Skeletal muscle cell (primary cell): ENCODE measurements around the gene CYB561D2.

Experiments
- DNase-seq: peaks from one replicate; pipeline ENCODE4 v3.0.0-alpha.2; 2010; ENCODE audit warnings: low read depth
- H3K4me3 ChIP-seq: 2 replicates; pipeline ENCODE4 v1.5.1; 2011; ENCODE audit warnings: low read depth, mild to moderate bottlenecking, control low read depth, low read length, moderate library complexity

Gene CYB561D2

DNA sequence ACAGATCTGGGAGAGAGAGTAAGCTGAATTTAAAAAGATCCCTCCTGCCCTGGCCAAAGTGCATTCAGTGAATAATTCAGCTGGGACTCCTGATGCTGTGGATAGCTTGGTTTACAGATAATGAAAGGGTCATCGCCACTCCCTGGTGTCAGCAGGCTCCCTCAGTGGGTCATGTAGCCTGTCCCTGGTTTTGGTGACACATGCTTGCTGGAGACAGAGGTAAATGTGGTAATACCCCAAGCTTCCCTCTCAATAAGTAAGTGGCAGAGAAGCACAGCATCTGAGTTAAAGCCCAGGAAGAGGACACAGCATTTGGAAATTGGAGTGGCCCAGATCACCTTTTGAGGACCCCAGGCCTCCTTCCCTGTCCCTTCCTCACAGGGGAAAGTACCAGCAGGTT lies 6.8 kb downstream of the CYB561D2 start:
- peak overlapping the region; percentile 91 for H3K4me3 ChIP-seq
- DNase-seq = no peak

DNA sequence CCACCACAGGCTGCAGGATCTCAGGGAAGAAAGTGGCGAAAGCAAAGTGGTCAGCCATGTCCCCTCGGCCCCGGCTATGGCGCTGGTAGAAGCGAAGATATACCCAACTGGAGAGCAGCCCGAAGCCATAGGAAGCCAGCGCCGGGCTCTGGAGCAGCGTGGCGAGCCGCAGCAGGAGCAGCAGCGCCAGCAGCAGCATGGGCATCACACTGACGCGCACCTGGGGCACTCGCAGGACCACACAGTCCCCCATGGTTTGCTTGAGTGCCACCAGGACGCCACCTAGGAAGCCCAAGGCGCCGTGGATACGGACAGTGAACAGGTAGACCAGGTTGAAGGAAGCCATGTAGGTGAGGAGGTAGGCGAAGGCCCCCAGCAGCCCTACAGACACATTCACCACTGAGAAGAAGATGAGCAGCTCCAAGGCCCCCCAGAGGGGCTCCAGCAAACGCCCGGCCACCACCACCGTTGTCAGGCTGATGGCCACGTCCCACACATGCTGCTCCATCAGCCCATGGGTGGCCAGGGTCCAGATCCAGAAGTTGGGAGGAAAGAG lies 7.8 kb downstream of the CYB561D2 start:
- no peak for DNase-seq
- peak overlapping the region; percentile 91 for H3K4me3 ChIP-seq

DNA sequence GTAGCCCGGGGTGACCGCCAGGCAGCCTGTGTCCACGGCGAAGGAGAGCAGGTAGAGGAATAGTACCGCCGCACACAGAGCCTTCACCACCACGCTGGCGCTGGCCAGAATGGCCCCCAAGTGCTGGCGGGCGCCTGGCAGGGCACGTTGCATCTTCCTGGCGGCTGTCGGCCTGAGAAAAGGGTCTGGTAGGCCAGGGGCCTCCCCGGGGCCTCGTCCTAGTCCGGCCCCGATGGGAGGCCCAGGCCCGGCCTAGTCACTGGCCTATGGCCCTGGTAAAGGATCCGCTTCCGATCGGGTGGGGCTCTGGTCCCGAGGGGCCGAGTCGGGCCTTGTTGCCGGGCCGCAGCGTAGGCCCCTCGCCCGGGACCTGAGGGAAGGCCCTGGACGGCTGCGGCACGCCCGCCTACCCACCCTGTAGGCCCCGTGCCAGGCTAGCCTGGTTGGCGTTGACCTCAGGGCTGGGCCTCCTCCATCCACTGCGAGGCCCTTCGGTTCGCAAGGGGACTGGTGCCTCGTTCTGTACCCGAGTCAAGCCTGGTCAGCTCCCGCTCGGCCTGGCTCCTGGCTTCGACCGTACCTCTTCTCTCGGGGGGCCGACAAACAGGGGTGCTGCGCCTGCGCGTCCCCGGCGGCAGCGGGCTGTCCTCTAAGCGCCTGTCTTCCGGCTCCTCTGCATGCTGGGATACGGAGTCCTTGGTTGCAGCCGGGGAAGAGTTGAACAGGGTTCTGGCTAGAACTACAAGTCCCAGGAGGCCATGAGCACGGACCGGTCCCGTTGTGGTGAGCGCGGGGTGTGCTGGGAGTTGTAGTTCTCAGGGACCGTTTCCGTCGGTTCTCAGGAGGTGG lies 8.5 kb downstream of the CYB561D2 start, which contains the start of gene TMEM115:
TMEM115 (minus strand) TSS at position 611 of the 849 bp plus-strand sequence; CDS start at position 153, 458 bp downstream.
- DNase-seq = peak; percentile 97
- H3K4me3 ChIP-seq = peak within 1 kb of the TSS; percentile 91

DNA sequence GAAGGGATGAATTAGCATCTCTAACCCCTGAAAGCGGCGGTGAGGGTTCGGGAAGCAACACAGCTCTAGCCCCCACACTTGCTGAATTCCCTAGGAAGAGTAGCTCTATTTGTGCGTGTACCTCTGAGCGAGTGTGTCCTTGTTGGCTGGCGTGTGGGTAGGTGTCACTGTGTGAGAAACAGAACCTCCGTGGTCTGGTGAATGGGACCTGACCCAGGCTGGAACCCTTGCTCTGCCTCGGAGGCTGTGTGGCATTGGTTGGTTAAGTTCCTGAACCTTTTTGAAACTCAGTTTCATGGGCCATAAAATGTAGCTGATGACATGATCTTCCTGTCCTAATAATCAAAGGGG lies 9.1 kb downstream of the CYB561D2 start:
- peak overlapping the region; percentile 91 for H3K4me3 ChIP-seq
- DNase-seq = no peak

DNA sequence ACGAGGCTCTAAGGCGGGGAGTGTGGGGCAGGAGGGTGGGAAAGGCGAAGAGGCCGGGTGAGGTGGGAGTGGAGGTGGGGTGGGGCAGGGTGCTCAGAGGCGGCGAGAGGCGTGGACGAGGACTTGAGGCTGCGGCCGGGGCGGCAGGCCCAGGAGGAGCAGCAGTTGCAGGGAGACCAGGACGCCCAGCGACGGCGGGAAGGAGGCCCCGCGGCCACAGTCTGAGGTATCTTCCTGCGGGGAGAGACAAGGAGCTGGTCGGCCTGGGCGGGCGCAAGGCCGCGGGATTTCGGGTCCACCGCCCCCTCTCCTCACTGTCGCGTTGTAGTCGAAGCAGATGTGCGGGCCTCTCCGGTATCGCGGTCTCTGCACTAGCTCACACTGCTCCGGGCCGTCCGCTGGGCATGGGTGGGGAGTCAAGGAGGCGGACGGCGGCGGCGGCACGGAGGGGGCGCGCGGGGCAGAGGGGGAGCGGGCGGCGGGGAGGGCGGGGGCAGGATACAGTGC lies 14.0 kb downstream of the CYB561D2 start:
- peak overlapping the region; percentile 50 for H3K4me3 ChIP-seq
- no peak for DNase-seq

DNA sequence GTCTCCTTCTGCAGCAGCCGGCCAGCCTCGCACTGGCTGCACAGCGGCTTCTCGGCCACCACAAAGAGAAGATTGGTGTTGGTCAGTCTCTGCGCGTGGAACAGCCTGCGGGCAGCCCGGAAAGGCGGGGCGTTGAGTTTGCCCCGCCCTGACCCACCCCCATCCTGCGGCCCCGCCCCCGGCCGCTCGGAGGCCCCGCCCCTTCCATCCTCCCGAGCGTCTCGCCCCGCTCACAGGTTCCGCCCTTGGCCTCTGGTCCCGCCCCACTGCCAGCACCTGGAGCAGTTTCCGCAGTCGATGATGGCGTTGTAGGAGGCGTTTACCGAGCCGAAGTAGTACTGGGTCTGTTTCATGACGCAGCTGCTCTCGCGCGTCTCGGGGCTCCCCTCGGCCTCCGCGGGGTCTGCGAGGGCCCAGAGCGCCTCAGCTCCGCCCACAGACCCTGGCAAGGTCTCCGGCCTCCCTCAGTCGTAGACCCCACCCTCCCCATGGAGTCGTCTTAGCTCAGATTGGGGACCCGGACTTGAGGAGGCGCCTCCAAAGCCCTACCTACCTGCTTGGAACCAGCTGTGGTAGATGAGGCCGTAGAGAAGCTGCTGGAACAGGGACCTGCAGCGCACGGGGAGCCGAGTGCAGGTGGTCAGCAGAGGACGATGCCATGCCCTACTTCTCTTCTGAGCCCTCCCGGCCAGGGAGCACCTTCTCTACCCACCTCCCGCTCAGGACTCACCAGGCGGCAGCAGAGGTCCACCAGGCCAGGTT lies 14.6 kb downstream of the CYB561D2 start:
- DNase-seq = no peak
- peak overlapping the region; percentile 50 for H3K4me3 ChIP-seq

DNA sequence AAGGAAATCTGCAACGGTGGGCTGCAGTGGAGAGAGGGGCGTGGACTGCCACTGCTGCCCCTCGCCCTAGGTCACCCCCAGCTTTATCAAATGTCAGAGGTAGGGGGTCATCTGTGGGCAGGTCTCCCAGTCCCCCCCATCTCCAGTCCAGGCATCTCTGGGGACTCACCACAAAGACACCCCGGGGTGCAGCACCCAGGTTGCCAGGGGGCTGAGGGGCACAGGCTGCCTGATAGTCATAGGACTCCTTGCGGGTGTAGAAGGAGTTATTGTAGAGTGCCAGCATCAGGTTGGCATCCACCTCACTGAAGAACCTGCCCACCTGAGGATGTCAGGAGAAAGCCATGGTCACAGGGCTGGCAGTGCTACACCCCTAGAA lies 15.2 kb downstream of the CYB561D2 start:
- DNase-seq = no peak
- H3K4me3 ChIP-seq = no peak overlapping the region

DNA sequence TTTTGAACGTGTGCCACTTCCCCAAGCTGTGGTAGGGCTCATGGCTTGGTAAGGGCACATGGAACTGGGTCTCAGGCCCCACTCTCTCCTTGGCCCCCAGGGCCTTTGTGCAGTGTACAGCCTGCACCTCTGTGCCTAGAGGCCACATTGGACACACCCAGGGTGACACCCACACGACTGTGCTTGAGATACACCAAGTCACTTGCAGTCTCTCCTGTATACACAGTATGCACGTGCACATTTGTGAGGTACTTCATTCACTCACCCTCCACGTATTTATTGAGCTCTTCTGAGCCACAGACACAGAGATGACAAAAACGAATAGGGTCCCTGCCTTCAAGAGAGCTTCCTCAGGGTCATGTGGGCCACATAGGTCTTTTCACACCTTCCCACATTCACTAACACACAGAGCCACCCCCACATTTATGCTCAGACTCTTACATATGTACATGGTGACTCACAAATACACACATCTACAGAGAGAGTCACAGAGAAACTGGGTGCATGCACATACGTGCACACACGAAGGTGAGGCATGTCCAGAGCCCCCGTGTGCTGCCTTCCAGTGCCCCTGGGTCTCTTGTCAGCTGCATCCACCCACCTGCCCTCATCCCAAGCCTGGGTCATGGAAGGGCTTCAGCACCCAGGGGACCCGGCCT lies 18.5 kb downstream of the CYB561D2 start:
- DNase-seq = no peak
- no peak overlapping the region for H3K4me3 ChIP-seq

DNA sequence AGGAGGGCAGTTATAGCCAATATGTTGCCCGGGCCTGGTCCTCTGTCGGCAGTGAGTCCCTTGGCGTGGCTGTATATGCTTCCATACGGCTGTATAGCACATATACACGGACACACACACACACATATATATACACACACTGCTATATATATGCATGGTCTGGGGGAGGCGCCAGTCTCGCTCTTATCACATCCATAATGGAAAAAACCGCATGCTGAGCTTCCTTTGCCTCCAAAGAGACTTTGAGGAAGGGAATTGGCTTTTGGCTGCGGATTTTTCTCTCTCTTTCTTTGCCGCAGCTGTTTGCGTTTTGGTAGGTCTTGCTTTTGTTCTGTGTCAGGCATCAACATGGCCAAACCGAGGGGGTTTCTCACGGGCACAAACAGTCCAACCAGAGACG lies 19.9 kb downstream of the CYB561D2 start:
- no peak overlapping the region for H3K4me3 ChIP-seq
- DNase-seq = no peak

DNA sequence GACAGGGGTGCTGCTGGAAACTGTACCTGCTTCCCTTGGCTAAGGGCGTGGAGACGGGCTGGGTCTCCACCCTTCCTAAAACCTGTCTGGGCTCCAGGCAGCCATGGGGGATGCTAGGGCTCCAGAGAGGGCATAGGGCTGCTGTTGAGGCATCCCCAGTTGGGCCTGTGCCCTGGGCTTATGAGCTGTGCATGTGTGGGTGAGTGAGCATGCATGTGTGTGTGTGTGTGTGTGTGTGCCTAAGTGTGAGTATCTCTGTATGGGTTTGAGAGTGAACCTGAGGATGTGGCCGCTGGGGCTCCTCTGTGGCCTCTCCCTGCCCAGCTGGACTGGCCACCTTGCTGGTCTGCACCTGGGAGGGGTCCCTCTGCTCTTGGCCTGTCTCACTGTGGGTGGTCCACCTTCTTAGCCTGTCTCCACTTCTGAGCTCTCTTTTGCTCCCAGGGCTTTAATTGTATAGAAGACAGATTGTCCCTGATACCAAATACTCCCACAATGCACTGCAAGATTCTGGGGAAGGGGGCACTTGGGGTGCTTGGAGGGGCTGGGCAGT lies 20.5 kb downstream of the CYB561D2 start:
- peak; percentile 29 for DNase-seq
- no peak overlapping the region for H3K4me3 ChIP-seq

DNA sequence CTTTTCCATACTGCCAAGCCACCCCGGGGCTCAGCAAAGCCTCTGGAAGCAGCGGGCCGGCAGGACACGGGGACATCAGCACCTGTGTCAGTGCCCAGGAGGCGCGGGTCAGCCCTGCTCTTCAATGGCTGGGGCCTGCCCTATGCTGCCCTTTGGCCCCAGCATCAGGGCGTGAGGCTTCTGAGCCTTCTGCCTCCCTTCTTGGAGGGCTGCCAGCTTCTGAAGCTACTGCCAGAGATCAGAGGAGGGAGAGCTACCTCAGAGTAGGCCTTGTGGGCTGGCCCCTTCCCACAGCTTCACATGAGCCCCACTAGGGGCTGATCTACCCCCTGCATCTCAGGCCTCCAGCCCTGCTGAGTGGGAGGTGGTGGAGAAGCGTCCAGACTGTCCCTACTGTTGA lies 21.7 kb downstream of the CYB561D2 start:
- DNase-seq = no peak
- H3K4me3 ChIP-seq = no peak overlapping the region

DNA sequence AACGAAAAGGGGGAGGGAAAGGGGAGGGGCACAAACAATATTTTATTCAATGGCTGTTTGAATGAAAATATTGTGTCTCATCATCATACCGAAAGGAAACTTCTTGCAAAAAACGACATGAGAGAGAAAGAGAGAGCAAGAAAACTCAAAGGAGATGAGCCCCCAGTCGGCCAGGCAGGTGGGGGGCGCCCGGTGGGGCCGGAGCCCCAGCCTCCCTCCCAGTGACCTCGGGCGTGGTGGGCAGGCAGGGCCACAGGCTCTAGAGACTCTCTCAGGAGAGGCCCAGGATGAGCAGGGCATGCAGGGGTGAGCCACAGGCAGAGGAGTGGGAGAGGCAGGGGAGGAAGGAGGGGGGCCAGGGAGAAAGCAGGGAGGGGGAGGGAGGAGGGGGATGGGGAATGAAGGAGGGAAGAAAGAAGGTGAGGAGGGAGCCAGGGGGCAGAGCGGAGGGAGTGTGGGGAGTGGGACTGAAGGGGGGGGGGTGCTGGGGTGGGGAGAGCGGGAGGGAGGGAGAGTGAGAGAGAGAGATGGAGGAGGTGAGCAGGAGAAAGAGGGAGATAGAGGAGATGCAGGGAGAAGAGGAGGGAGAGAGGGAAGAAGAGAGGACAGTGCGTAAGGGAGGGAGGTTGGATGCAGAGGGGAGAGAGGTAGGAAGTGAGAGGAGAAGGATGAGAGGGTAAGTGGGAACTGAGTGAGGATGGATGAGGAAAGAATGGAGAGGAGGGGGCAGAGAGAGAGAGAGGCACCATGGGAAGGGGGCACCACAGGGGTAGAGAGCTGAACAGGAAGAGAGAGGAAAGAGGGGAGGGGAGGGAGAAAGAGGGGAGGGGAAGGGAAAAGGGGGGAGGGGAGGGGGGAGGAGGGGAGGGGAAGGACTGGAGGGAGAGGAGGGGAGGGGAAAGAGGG lies 22.7 kb downstream of the CYB561D2 start:
- no peak for DNase-seq
- H3K4me3 ChIP-seq = no peak overlapping the region

DNA sequence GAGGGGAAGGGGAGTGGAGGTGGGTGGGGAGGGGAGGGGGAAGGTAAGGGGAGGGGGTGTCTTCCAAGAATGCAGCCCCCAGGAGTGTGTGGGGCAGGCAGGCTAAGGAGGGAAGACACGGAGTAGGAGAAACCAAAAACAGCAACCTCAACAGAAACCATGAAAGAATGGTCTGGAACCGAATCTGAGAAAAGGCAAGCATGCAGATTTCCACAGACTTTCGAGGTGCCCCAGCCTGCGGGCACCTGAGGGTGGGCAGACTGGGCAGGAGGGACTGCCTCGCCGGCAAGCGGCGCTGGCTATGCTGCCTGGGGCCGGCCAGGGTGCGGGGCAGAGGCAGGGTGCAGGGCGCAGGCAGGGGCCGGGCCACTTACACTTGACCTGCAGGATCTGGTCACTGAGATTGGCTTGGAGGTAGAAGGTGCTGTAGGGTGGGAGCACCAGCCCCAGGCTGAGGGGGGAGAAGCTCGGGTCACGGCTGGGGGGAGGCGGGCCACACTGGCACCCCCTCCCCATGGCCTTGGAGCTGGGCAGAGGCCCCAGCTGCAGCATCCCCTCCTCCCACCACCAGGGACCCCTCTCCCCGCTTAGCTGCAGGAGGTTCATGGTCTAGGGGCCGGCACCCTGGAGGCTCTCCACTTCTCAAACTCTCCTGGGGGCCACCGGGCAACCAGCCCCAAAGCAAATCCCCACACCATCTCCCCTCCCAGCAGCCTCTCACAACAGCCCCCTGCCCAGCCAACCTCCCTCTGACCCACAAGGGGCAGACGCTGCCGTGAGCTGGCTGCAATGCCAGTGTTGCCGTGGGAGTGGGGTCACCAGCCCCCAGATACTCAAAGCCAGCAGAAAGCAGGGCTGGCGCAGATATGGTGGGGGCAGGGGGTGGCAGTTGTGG lies 23.9 kb downstream of the CYB561D2 start:
- H3K4me3 ChIP-seq = no peak overlapping the region
- DNase-seq = no peak

DNA sequence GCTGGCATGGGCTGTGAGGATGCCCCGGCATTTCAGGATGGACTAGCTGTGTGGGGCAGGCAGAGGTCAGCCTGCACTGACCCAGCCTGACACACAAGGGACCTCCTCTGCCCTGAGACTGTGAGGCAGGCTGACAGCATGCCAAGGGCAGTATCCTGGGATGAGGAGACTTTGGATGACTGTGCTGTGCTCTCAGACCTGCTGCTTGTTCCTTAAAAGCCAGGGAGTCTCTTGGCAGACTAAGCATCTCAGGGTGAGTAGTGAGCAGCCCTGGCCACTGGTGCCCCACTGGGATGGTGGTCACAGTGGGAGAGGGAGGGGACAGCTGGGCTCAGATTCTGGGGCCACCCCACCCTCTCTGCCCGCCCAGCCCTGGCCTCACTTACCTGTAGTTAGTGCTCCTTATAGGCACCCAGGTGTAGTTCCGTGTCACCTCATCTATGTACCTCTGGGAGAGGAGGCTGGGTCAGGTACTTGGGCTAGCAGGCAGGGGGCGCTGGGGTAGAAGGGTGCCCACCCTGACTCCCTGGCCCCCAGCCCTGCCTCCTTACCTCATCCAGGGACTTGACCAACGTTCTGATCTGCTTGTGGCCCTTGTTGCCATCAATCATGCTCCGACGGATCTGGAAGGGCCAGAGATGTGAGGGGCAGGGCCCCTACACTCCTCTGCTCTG lies 24.7 kb downstream of the CYB561D2 start:
- DNase-seq = no peak
- no peak overlapping the region for H3K4me3 ChIP-seq

DNA sequence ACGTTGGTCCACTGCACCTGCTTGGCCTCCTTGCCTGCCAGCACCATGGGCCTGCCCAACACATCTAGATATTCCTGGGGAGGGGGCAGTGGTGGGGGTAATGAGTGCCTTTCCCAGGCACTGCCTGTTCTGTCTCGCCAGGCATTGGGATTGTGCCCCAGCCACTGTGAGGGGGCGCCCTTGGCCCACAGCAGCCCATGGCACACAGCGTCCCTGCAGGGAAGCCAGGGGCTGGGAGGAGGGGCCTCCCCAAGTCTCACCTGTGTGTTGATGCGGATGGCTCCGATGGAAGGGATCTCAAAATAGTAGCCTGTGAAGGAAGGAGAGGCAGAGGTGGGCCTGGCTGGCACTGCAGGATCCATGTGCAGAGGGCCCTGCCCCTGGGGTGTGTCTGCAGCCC lies 27.4 kb downstream of the CYB561D2 start:
- H3K4me3 ChIP-seq = no peak overlapping the region
- no peak for DNase-seq

DNA sequence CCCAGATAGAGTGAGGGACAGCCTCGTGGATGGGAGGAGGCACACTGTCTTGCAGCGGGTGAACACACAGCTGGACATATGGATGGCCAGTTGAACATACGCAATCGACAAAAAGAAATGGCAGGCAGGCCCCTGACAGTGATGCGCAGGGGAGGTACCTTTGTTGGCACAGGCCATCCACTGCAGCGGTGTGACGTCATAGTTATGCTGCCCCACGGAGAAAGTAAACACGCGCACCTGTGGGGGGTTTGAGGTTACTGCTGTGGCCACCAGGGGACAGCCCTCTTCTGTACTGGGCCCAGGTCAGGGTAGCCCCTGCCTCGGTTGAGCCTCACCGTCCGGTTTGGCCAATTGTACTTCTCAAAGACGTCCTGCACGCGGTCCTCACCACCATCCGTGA lies 28.1 kb downstream of the CYB561D2 start:
- no peak for DNase-seq
- no peak overlapping the region for H3K4me3 ChIP-seq

DNA sequence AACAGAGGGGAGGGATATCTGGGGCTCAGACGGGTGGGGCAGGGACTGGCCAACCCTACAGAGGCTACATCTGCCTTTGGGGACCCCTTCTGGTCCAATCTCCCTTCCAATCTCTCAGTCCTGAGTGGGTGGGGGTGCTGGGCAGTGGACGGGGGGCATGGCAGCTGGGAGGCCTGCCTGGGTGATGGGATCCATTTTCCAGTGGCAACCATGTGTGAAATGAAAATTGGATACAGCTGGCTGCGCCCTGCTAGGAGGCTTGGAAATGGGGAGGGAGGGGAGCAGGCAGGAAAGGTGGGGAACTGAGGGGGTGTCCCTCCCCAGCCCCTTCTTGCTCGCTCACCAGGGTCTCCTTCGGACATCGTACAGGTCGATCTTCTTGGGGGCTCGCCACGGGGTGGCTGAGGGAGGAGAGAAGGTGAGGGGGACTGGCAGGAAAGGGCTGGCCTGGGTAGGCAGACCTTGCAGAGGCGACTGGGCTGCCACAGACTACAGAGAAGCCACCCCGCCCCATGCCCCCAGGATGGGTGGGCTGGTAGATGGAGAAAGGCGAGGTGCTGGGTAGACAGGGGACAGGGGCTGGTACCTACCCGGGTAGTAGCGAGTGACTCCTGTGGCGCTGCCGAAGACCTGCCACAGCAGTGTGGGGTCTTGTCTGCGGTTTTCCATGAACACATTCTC lies 29.9 kb downstream of the CYB561D2 start:
- no peak for DNase-seq
- no peak overlapping the region for H3K4me3 ChIP-seq
